ENCODE data around the gene ACAP3.
A peak's percentile ranks its signal among the peaks of the same experiment; 100 is the strongest.

Gene ACAP3

DNA sequence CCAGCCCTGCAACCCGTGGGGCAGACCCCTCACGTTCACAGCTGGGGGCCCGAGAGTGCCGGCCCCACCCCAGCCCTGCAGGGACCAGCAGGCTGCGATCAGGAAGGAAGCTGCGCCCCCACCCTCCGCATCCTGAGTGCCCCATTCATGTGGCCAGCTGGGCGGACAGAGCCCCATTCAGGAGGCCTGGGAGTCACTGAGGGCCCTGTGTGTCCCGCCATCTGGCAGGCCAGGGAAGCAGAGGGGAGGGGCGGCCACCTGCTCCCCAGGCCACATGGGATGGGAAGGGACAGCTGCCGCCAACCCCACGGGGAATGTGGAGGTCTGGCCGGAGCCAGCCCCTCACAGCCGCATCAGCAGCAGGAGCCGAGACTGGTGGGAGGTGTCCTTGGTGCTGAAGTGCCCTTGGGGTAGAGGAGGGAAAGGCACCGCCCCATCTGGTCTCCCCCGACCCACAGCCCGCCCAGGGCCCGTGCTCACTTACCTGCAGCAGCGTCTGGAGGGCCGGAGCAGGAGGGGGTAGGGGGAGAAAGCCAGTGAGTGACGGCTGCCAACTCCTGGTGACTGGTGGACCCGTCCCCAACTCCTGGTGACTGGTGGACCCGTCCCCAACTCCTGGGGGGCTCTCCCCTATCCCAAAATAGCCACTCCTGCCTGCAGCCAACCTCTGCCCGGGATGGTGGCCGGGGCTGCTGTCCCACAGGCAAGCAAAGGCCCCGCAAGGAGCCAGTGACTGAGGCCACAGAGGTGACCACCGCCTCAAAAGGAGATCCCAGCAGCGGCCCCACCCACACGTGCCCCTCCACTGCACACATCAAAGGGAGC is 8.7 kb downstream of the ACAP3 start:
- peak; percentile 91 for DNase-seq

DNA sequence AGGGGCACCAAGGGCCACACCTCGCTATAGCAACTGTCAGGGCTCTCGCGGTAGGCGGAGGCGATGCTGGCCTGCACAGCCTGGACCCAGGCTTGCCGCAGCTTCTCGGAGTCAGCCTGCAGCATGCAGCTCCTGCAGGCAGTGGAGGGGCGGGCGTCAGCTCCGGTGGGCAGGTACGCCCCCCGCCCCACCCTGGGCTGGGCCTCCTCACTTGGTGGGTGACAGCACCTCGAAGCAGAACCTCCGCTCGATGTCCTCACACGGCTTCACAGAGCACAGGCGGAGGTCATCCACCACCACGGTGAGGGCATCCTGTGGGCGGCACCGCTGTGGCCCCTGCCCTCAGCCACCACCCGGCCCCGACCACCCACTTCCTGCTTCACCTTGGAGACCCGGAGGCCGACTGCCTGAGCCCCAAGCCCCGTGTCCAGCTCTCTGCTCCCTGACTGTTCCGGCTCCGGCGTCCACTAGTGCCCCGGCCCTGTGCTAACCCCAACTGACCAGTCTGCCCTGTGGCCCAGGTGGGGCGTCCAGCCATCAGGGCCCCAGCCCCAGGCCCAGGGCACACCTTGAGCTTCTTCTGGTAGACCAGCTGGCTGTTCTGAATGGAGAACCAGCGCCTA is 9.8 kb downstream of the ACAP3 start:
- no peak for DNase-seq

DNA sequence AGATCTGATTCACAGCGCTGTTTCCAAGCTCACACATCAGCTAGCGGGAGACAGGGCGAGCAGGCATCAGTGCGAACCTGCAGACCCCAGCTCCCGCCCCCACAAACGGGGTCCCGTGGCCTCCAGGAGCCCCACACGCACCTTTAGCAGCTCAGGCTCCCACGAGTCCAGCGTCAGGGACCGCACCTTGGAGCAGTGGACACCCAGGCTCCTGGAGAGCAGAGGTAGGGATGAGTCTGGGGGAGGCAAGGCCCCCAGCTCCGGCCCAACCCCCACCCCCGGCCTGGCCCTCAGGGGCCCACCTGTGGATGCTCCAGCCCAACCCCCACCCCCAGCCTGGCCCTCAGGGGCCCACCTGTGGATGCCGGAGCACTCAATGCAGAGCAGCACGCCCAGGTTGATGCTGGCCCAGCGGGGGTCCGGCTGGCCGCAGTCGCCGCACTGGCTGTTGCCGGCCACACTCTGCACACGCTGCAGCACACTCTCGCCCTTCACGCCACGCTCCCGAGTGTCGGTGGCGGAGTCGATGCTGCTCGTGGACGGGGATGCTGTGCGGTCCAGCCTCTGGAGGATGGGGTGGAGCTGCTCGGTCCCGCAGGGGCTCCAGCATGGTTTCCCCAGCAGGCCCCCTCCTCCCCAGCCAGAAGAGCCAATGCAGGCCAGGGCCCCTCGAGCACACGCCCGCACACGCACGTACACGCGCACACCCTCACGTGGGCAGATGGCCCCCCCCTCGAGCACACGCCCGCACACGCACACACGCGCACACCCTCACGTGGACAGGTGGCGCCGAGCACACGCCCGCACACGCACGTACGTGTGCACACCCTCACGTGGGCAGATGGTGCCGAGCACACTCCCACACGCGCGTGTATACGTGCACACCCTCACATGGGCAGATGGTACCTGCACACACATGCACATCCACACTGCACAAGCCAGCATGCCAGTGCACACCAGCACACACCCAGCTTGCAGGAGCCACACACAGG is 11.4 kb downstream of the ACAP3 start:
- no peak for DNase-seq

DNA sequence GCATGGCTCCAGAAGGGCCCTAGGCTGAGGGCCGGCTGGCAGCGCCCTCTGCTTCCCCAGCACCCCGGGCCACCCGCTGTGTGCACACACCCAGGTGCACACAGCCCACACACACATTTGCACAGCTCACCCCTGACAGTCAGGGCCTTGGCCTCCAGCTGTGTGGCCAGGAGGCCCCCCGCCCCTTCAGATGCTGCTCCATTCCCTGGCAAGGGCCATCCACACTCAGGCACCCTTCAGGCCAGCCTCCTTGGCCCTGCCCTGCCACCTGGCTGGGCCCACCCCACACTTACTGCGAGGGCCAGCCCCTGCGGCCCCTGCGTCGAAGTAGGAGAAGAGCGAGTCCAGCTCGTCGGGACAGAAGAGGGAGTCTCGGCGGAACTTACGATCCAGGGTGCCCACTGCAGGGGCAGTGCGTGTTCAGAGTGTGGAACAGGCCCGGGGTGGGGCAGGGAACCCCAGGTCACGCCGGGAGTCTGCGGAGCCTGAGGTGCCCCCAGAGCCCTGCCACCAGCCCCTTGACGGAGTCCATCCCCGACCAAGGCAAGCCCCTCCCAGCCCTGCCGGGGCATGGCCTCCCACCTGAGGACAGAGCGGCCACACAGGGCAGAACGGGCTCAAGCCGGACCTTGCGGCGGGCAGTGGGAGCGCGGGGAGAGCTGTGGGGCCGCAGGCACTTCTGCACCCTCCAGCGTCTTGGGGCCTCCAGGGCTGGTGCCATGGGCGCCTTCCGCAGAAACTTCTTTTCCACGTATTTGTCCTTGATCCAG is 12.4 kb downstream of the ACAP3 start:
- no peak for DNase-seq

DNA sequence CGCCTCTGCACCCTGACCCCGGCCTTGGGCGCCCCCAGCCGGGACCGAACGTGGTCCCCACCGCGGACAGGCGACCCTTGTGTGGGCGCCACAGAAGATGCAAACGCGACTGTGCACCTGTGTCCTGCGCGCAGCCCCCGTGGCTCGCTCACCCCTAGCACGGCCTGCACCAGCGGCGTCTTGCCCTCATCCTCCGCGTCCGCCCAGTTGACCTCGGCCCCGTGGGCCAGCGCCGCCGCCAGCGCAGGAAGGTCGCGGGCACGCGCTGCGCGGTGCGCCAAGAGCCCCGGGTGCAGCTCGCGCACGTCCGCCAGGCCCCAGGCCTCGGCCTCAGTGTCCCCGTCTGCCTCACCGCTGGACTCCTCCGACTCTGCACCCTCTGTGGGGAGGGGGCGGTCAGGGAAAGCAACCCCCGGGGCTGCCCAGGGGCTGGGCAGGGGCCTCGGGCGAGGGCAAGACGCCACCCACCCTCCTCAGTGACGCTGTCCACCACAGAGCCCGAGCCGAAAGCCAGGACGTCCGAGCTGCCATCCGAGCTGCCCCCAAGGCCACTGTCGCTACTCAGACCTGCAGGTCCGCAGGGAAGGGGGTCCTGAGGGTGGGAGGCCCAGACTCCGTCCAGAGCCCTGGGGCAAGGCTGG is 13.4 kb downstream of the ACAP3 start:
- DNase-seq: no peak

DNA sequence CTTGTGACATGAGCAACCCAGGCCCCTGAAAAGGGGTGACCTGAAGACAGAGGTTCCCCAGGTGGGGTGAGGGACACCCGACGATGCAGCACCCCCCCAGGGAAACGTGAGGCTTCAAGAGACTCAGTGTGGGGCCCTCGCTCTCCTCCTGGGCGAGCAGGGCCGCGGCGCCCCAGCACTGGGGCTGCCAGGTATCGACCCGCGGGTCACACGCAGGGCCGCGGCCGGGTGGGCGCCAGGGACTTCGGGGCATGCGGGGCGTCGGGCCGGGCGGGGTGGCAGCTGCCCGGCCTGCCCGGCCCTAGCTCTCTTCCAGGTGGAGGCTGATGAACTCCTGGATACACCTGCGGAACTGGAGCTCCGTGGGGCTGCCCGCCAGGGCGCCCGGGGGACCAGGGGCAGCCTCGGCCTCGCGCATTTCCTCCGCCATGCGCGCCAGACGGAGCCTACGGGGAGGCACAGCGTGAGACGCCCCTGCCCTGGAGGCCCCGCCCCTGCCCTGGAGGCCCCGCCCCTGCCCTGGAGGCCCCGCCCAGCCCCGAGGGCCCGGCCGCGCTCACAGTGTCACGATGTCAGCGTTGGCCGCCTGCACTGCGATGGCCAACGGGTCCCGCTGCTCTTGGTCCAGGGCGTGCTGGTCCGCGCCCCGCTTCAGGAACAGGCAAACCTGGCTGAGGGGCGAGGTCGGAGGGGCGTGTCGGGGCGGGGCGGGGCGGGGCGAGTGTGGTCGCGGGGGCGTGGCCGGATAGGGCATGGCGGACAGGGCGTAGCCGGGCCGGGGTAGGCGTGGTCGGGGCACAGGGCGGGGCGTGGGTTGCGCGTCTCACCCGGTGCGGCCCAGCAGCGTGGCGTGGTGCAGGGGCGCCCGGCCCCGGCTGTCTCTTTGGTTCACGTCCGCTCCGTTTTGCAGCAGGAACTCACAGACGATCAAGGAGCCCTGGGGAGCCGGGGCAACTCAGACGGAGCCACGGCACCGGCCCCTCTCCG is 14.2 kb downstream of the ACAP3 start:
- DNase-seq: no peak

DNA sequence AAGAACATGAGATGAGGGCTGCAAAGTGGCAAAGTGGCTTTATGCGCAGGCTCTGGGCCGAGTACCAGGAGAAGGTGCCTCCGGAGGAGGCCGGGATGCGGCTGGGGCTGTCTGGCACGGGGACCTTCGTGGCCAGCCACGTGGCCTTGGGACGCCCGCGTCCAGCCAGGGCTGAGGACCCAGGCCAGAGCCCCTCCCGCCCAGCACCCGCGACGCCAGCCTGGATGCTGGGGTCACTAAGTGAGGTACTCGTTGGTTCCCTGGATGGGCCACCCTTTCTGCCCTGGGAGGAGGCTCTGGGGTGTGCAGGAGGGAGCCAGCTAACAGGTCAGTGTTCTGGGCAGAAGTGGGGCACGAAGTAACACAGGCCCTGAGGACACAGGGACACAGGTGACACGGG is 14.9 kb downstream of the ACAP3 start:
- no peak for DNase-seq

DNA sequence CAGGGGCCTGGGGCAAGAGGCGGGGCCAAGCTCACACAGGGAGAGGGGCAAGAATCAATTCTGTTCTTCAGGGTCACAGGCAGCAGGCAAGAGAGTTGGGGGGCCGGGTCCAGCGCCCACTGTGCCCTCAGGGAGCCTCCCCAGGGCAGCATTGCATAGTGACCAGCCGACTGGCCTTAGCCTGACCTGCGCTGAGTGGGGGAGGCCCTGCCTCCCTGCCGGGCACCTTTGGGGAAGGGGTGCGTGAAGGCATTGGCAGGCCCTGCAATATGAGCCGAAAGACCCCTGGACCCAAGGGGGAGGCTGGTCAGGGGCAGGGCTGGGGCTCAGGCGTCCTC is 15.3 kb downstream of the ACAP3 start:
- no peak for DNase-seq

DNA sequence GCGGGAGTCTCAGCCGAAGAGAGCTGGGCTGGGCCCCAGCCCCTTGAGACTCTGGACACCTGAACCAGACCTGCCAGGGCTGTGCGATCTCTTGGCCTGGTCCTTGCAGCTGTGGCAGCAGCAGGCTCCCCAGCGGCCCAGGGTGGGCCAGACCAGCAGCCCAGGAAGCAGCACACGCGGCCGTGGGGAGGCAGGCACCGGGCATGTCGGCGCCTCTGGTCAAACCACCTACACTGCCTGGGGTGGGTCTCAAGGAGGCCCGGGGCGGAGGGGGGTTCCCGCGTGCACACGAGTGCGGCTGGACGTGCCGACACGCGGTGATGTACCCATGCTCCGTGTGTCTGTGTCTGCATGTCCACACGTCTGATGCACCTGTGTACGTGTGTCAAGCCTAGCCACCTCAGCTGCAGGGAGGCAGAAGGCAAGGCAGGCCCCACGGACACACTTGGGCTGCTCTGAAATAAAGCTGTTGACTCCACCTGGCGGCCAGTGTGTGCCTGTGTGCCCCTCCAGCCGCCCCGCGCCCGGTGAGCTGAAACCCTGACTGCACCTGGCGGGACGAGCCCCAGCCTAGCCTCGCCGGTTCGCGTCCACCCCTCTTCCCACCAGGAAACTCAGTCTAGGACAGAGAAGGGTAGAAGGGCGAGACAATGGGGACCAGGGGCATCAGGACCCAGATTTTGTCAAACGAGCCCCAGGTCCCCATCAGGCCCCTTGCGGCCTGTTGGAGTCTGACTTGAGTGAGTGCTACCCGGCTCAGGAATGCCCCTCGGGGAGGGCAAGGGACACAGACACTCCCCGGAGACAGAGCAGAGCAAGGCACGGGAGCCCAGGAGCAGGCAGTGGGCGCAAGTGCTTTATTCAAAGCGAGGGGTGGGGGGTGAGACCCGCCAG is 15.9 kb downstream of the ACAP3 start:
- no peak for DNase-seq

DNA sequence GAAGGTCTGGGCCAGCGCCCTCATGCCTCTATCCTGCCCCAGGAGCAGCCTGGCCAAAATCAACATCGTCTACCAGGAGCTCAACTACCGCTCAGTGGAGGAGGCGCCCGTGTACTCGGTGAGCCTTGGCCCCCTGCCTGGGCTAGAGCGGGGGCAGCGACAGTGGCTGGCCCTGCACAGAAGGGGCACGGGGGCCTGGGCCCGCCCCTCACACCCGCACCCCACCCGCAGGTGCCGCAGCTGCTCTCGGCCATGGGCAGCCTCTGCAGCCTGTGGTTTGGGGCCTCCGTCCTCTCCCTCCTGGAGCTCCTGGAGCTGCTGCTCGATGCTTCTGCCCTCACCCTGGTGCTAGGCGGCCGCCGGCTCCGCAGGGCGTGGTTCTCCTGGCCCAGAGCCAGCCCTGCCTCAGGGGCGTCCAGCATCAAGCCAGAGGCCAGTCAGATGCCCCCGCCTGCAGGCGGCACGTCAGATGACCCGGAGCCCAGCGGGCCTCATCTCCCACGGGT is 16.7 kb downstream of the ACAP3 start:
- no peak for DNase-seq

DNA sequence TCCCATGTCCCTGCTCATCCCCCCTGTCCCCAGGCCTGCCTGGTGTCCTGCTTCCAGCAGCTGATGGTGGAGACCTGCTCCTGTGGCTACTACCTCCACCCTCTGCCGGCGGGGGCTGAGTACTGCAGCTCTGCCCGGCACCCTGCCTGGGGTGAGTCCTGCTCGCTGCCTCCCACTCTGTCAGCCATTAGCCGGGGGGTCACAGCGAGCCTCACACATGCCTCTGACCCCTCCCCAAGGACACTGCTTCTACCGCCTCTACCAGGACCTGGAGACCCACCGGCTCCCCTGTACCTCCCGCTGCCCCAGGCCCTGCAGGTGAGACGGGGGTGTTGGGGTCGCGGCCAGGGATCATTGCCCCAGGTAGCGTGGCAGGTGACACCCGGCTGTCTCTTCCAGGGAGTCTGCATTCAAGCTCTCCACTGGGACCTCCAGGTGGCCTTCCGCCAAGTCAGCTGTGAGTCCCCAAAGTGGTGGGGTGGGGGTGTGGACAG is 17.4 kb downstream of the ACAP3 start:
- DNase-seq: no peak

DNA sequence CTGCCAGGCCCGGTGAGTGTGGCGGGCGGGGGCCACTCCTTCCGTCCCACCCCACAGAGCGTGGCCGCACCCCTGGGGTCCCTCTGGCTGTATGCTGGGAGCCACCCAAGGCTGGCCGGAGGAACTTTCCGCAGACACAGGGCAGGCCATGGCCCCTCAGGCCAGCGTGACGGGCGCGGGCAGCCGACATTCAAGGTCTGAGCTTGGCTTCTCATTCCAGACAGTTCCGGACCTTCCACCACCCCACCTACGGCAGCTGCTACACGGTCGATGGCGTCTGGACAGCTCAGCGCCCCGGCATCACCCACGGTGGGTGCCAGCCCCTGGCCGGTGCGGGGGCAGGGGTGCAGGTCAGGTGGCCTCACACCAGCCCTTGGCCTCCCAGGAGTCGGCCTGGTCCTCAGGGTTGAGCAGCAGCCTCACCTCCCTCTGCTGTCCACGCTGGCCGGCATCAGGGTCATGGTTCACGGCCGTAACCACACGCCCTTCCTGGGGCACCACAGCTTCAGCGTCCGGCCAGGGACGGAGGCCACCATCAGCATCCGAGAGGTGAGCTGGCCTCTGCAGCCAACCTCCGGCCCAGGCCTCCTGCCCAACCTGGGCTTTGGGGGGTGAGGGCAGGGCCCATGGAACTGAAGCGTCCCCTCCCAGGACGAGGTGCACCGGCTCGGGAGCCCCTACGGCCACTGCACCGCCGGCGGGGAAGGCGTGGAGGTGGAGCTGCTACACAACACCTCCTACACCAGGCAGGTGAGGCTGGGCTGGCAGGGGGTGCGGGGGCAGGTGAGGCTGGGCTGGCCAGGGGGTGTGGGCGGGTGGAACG is 20.2 kb downstream of the ACAP3 start:
- DNase-seq: no peak

DNA sequence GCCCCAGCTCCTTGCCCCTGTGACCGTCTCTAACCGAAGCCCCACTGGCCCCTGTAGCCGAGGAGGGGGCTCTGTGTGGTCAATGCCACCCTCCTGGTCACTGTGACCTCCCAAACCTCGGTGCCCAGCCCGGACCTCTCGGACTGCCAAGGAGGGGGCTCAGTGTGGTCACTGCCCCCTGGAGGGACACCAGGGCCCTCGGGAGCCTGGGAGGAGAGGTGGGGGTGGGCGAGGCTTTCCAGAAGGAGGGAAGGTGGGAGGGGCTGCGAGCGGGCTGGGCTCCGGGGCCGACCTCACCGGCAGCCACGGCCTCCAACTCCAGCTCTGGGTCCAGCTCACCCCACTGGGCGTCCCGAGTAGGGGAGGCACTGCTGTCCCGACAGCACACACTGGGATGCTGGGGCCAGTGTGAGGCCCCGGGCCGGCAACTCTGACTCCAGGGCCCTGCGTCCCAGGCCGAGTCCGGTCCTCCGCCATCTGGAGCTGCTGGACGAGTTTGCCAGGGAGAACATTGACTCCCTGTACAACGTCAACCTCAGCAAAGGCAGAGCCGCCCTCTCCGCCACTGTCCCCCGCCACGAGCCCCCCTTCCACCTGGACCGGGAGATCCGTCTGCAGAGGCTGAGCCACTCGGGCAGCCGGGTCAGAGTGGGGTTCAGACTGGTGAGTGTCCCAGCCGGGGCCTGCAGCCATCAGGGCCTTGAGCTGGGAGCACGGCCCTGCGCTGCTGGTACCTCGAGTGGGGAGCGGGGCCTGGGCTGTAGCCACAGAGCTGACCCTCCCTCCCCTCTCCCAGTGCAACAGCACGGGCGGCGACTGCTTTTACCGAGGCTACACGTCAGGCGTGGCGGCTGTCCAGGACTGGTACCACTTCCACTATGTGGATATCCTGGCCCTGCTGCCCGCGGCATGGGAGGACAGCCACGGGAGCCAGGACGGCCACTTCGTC is 21.1 kb downstream of the ACAP3 start:
- DNase-seq: no peak

DNA sequence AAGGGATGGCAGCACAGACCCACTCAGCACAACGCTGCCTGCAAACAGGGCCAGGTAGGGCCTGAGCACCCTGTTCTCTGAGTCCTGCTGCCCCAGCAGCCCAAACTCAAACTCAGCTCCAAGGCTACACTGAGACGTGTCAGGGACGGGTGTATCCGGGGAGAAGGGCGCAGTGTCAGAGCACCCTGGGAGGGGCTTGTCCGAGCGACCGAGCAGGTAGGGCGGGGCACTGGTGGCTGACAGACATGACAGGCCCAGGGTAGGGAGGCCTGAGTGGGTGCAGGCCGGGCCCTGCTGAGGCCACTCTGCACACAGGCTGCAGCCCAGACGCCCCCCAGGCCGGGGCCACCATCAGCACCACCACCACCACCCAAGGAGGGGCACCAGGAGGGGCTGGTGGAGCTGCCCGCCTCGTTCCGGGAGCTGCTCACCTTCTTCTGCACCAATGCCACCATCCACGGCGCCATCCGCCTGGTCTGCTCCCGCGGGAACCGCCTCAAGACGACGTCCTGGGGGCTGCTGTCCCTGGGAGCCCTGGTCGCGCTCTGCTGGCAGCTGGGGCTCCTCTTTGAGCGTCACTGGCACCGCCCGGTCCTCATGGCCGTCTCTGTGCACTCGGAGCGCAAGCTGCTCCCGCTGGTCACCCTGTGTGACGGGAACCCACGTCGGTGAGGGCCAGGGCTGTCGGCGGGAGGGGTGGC is 22.0 kb downstream of the ACAP3 start:
- DNase-seq: no peak

DNA sequence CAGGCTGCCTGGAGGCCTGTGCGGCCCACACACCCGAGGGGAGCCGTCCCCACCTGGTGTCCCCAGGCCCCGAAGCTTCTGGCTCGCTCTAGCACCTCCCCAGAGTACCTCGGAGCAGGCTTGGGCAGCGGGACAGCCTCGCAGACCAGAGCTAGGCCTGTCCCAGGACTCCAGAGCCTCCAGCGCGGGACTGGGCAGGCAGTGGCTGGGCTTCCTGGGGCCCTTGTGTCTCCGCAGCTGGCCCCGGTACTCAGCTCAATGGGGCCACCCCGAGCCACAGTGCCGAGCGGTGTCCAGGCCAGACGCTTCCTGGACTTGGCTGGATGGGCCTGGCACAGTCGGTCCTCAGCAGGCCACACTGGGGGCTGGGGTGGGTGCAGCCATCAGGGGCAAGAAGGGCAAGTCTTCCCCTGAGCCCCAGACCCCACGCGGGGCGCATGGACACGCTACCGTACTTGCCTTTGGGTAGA is 22.6 kb downstream of the ACAP3 start:
- DNase-seq: no peak
